GM23338 (cell line): Measurements from ENCODE around the gene TSPAN7. TPM values are rescaled to one million over a fixed set of nuclear protein-coding genes. Genes with fewer than 3 reads are reported as not detected.

ENCODE experiments used
- ATAC-seq: fragments of 200-7000 bp; cut with Tn5 transposase; 3 replicates; pipeline ENCODE4 v1.9.1; 2020
- DNase-seq: peaks from one replicate; pipeline ENCODE4 v3.0.0-alpha.2; 2015; ENCODE audit warnings: low spot score
- H2AFZ ChIP-seq: fragments of 200-600 bp; sonication (generic); 2 replicates; pipeline ENCODE4 v1.8.0; 2016; ENCODE audit warnings: antibody characterized with exemption, mild to moderate bottlenecking, moderate library complexity
- H3F3A ChIP-seq: fragments of 200-600 bp; sonication (generic); replicated peaks from 2 replicates; pipeline ENCODE4 v1.8.0; 2017; ENCODE audit warnings: antibody characterized with exemption, mixed run types, low read depth
- H3K27ac ChIP-seq: fragments of 200-600 bp; sonication (generic); 2 replicates; pipeline ENCODE4 v1.6.1; 2016; ENCODE audit warnings: low read depth
- H3K27me3 ChIP-seq: fragments of 200-600 bp; sonication (generic); 2 replicates; pipeline ENCODE4 v1.8.0; 2016; ENCODE audit warnings: mild to moderate bottlenecking, mixed run types, moderate library complexity; ENCODE audit not compliant: insufficient read depth
- H3K36me3 ChIP-seq: fragments of 200-600 bp; sonication (generic); 2 replicates; pipeline ENCODE4 v1.8.0; 2016; ENCODE audit warnings: mild to moderate bottlenecking; ENCODE audit not compliant: insufficient read depth
- H3K4me1 ChIP-seq: fragments of 200-600 bp; sonication (generic); 2 replicates; pipeline ENCODE4 v1.8.0; 2016; ENCODE audit warnings: mild to moderate bottlenecking, moderate library complexity; ENCODE audit not compliant: insufficient read depth
- H3K4me2 ChIP-seq: fragments of 200-600 bp; sonication (generic); 2 replicates; pipeline ENCODE4 v1.7.1; 2017; ENCODE audit warnings: mixed run types
- H3K4me3 ChIP-seq: fragments of 200-600 bp; sonication (generic); 2 replicates; pipeline ENCODE4 v1.6.1; 2016; ENCODE audit warnings: mixed run types
- H3K79me2 ChIP-seq: fragments of 200-600 bp; sonication (generic); replicated peaks from 2 replicates; pipeline ENCODE4 v1.8.0; 2017; ENCODE audit warnings: mild to moderate bottlenecking; ENCODE audit not compliant: insufficient read depth
- H3K9me2 ChIP-seq: fragments of 200-600 bp; sonication (generic); 2 replicates; pipeline ENCODE4 v1.8.0; 2017; ENCODE audit not compliant: insufficient read depth
- H4K20me1 ChIP-seq: fragments of 200-600 bp; sonication (generic); replicated peaks from 2 replicates; pipeline ENCODE4 v1.8.0; 2017; ENCODE audit warnings: mild to moderate bottlenecking; ENCODE audit not compliant: insufficient read depth
- H3K27ac Mint-ChIP-seq: 2 replicates; pipeline ENCODE4 v1.8.0; 2020; ENCODE audit warnings: inconsistent platforms, mild to moderate bottlenecking, moderate library complexity, mixed read lengths
- H3K27me3 Mint-ChIP-seq: 3 replicates; pipeline ENCODE4 v1.8.0; 2022; ENCODE audit warnings: low read depth, mild to moderate bottlenecking, moderate library complexity, mixed read lengths, inconsistent platforms; ENCODE audit not compliant: insufficient read depth, poor library complexity
- H3K36me3 Mint-ChIP-seq: 3 replicates; pipeline ENCODE4 v1.8.0; 2021; ENCODE audit warnings: low read depth, mild to moderate bottlenecking, inconsistent platforms, moderate library complexity, mixed read lengths
- H3K4me1 Mint-ChIP-seq: 3 replicates; pipeline ENCODE4 v1.8.0; 2020; ENCODE audit warnings: mild to moderate bottlenecking, inconsistent platforms, mixed read lengths
- H3K4me3 Mint-ChIP-seq: 3 replicates; pipeline ENCODE4 v1.8.0; 2021; ENCODE audit warnings: moderate library complexity, mild to moderate bottlenecking, inconsistent platforms, mixed read lengths
- H3K9me3 Mint-ChIP-seq: 3 replicates; pipeline ENCODE4 v1.8.0; 2020; ENCODE audit warnings: moderate library complexity, mild to moderate bottlenecking, inconsistent platforms, mixed read lengths
- CREB1 ChIP-seq: fragments of 250-450 bp; sonication (Bioruptor Pico); IDR thresholded peaks from 2 replicates; pipeline ENCODE4 v1.5.0; 2020; ENCODE audit warnings: low read depth, mild to moderate bottlenecking, moderate library complexity
- EZH2phosphoT487 ChIP-seq: fragments of 200-600 bp; sonication (generic); IDR thresholded peaks from one replicate; pipeline ENCODE4 v1.8.1; 2018; ENCODE audit warnings: antibody characterized with exemption; ENCODE audit not compliant: unreplicated experiment
- STAT1 ChIP-seq: IDR thresholded peaks from one replicate; pipeline ENCODE4 v1.6.1; 2016; ENCODE audit warnings: antibody characterized with exemption; ENCODE audit not compliant: unreplicated experiment
- ZNF331 ChIP-seq: fragments of 250-450 bp; sonication (Bioruptor Pico); IDR thresholded peaks from 2 replicates; pipeline ENCODE4 v1.5.0; 2020; ENCODE audit warnings: low read depth, mild to moderate bottlenecking, moderate library complexity
- polyA plus RNA-seq: library from polyadenylated mRNA; unstranded; fragments of >200 nt; fragmentation: Nextera tagmentation; extraction: Ambion mirVana; gene quantifications from 2 replicates; pipeline ENCODE4 v1.2.1, GENCODE V29; 2016
- total RNA-seq: library from RNA; depleted of rRNA; stranded (reverse); fragments of >200 nt; shearing (Covaris generic); gene quantifications from 2 replicates; pipeline ENCODE4 v1.2.3, GENCODE V29; 2014
- TF ChIP-seq, protein P1 (sequence below): fragments of 250-450 bp; sonication (Bioruptor Pico); IDR thresholded peaks from 2 replicates; pipeline ENCODE4 v1.5.0; 2020; ENCODE audit warnings: mild to moderate bottlenecking, moderate library complexity
- TF ChIP-seq, protein P2 (sequence below), 2 experiments: fragments of 200-600 bp in 1 of 2; sonication (generic) in 1 of 2; conservative IDR thresholded peaks; 2 replicates each; pipeline versions ENCODE4 v1.5.1 to v1.6.1; 2016 to 2017; ENCODE audit warnings: antibody characterized with exemption in 2 of 2, low read depth in 2 of 2, mild to moderate bottlenecking in 2 of 2, moderate library complexity in 1 of 2

Gene TSPAN7
- total and polyA plus RNA-seq, 2 experiments from 2014 or later, result 7.2 to 11.5 TPM

DNA sequence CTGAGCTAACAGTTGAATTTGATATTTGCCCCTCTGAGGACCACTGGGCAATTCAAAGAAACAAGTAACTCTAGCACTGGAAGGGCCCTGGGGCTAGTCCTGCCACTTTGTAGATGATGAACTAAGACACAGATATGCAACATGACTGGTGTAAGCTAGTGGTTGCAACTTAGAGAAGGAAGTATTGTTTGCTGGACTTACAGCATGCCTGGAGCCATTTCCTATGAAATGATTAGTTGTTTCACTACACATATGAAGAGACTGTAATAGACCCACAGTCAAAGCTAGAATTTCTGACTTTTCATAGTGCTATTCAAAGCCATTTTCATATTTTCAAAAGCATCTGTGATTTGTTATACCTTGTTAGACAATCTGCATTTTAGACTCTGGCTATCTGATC, 96.2 kb downstream of the TSPAN7 start:
- no peaks in the 10 kb centered on the region for H3K9me2 ChIP-seq
- ATAC-seq (no peak), DNase-seq (no peak)
- no peaks in the 10 kb centered on the region for H3F3A ChIP-seq
- no peak overlapping the region for H2AFZ ChIP-seq
- Mint-ChIP-seq H3K36me3 (no peaks in the 10 kb centered on the region), H3K4me1 (no peaks in the 10 kb centered on the region; the same call in 2 of the 3 replicates), H3K27me3 (no peaks in the 10 kb centered on the region), H3K9me3 (no peaks in the 10 kb centered on the region), H3K4me3 (no peak overlapping the region), H3K27ac (no peak overlapping the region)
- no peaks in the 10 kb centered on the region for H3K36me3 ChIP-seq
- H3K27me3 ChIP-seq, result no peaks in the 10 kb centered on the region
- TF ChIP-seq EZH2phosphoT487, result no peak
- no peak for TF ChIP-seq ZNF331 (CRISPR knock-in tag)
- TF ChIP-seq, protein P1, sequence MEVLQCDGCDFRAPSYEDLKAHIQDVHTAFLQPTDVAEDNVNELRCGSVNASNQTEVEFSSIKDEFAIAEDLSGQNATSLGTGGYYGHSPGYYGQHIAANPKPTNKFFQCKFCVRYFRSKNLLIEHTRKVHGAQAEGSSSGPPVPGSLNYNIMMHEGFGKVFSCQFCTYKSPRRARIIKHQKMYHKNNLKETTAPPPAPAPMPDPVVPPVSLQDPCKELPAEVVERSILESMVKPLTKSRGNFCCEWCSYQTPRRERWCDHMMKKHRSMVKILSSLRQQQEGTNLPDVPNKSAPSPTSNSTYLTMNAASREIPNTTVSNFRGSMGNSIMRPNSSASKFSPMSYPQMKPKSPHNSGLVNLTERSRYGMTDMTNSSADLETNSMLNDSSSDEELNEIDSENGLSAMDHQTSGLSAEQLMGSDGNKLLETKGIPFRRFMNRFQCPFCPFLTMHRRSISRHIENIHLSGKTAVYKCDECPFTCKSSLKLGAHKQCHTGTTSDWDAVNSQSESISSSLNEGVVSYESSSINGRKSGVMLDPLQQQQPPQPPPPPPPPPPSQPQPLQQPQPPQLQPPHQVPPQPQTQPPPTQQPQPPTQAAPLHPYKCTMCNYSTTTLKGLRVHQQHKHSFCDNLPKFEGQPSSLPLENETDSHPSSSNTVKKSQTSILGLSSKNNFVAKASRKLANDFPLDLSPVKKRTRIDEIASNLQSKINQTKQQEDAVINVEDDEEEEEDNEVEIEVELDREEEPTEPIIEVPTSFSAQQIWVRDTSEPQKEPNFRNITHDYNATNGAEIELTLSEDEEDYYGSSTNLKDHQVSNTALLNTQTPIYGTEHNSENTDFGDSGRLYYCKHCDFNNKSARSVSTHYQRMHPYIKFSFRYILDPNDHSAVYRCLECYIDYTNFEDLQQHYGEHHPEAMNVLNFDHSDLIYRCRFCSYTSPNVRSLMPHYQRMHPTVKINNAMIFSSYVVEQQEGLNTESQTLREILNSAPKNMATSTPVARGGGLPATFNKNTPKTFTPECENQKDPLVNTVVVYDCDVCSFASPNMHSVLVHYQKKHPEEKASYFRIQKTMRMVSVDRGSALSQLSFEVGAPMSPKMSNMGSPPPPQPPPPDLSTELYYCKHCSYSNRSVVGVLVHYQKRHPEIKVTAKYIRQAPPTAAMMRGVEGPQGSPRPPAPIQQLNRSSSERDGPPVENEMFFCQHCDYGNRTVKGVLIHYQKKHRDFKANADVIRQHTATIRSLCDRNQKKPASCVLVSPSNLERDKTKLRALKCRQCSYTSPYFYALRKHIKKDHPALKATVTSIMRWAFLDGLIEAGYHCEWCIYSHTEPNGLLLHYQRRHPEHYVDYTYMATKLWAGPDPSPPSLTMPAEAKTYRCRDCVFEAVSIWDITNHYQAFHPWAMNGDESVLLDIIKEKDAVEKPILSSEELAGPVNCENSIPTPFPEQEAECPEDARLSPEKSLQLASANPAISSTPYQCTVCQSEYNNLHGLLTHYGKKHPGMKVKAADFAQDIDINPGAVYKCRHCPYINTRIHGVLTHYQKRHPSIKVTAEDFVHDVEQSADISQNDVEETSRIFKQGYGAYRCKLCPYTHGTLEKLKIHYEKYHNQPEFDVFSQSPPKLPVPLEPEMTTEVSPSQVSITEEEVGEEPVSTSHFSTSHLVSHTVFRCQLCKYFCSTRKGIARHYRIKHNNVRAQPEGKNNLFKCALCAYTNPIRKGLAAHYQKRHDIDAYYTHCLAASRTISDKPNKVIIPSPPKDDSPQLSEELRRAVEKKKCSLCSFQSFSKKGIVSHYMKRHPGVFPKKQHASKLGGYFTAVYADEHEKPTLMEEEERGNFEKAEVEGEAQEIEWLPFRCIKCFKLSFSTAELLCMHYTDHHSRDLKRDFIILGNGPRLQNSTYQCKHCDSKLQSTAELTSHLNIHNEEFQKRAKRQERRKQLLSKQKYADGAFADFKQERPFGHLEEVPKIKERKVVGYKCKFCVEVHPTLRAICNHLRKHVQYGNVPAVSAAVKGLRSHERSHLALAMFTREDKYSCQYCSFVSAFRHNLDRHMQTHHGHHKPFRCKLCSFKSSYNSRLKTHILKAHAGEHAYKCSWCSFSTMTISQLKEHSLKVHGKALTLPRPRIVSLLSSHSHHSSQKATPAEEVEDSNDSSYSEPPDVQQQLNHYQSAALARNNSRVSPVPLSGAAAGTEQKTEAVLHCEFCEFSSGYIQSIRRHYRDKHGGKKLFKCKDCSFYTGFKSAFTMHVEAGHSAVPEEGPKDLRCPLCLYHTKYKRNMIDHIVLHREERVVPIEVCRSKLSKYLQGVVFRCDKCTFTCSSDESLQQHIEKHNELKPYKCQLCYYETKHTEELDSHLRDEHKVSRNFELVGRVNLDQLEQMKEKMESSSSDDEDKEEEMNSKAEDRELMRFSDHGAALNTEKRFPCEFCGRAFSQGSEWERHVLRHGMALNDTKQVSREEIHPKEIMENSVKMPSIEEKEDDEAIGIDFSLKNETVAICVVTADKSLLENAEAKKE (CRISPR knock-in tag), result no peak
- H3K4me2 ChIP-seq, result no peak overlapping the region
- no peaks in the 10 kb centered on the region for H3K4me1 ChIP-seq
- H3K27ac ChIP-seq, result no peak overlapping the region
- H4K20me1 ChIP-seq, result no peaks in the 10 kb centered on the region
- H3K79me2 ChIP-seq, result no peaks in the 10 kb centered on the region
- no peak overlapping the region for H3K4me3 ChIP-seq

DNA sequence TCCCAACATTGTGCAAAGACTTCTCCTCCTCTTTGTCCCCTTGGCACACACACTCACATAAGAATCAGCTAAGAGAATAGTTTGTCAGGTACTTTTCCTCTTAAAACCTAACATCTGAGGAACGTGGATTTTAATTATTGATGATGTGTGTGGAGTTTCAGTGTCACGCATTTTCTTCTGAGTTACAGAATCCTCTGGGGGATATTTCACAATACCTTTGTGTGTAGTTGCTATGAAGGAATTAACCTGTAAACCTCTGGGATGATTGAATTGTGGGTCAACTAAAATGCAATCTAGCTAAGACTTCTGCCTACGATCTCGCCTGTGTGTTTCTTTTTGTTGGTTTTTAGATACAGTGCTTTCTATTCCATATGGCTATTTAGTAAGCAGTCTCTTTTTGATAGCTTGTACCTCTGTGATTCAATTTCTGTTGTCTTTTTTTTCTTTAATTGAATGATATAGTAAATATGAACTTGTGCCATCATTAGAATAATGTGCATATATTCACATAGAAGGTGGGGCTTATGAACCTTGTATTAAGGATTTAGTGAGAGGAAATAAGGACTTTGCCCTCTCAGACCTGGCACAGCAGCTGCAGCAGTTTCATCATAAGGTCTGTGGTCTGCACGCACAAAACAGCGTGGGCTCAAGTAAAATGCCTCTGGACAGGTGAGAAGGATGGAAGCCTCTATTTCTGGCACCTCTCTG, 99.2 kb downstream of the TSPAN7 start:
- H2AFZ ChIP-seq, result no peak overlapping the region
- no peaks in the 10 kb centered on the region for H4K20me1 ChIP-seq
- H3K27ac ChIP-seq, result no peak overlapping the region
- H3K36me3 ChIP-seq, result no peaks in the 10 kb centered on the region
- H3K9me2 ChIP-seq, result no peaks in the 10 kb centered on the region
- ATAC-seq (no peak), DNase-seq (no peak)
- no peak overlapping the region for H3K4me3 Mint-ChIP-seq
- H3K27ac Mint-ChIP-seq, result no peak overlapping the region
- H3F3A ChIP-seq, result no peaks in the 10 kb centered on the region
- H3K4me1 ChIP-seq, result no peaks in the 10 kb centered on the region
- H3K4me1 Mint-ChIP-seq, result no peaks in the 10 kb centered on the region
- no peaks in the 10 kb centered on the region for H3K79me2 ChIP-seq
- no peak overlapping the region for H3K4me2 ChIP-seq
- H3K4me3 ChIP-seq, result no peak overlapping the region
- no peaks in the 10 kb centered on the region for H3K27me3 Mint-ChIP-seq
- no peaks in the 10 kb centered on the region for H3K9me3 Mint-ChIP-seq
- H3K27me3 ChIP-seq, result no peaks in the 10 kb centered on the region
- no peaks in the 10 kb centered on the region for H3K36me3 Mint-ChIP-seq
- no peak for TF ChIP-seq CREB1 (CRISPR knock-in tag)
- TF ChIP-seq, protein P2, sequence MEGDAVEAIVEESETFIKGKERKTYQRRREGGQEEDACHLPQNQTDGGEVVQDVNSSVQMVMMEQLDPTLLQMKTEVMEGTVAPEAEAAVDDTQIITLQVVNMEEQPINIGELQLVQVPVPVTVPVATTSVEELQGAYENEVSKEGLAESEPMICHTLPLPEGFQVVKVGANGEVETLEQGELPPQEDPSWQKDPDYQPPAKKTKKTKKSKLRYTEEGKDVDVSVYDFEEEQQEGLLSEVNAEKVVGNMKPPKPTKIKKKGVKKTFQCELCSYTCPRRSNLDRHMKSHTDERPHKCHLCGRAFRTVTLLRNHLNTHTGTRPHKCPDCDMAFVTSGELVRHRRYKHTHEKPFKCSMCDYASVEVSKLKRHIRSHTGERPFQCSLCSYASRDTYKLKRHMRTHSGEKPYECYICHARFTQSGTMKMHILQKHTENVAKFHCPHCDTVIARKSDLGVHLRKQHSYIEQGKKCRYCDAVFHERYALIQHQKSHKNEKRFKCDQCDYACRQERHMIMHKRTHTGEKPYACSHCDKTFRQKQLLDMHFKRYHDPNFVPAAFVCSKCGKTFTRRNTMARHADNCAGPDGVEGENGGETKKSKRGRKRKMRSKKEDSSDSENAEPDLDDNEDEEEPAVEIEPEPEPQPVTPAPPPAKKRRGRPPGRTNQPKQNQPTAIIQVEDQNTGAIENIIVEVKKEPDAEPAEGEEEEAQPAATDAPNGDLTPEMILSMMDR (conservative IDR thresholded peaks at IDR 0.05; ENCODE audit: low read depth in 2 of 2), result no peak
- no peak for TF ChIP-seq STAT1
